Measurements from ENCODE around the gene HSPA12B.
A peak's percentile ranks its signal among the peaks of the same experiment; 100 is the strongest.

Gene HSPA12B

GRCh38 chr20:3788685-3789155 is 56.2 kb downstream of the HSPA12B start (continued):
- TF ChIP-seq ELK4 (IDR thresholded peaks at IDR 0.05; ENCODE audit: borderline replicate concordance, low read depth, low read length): no peak
- TF ChIP-seq HOXC10 (CRISPR knock-in tag; IDR thresholded peaks at IDR 0.05): no peak
- TF ChIP-seq GLIS2 (tag by site-specific recombination; IDR thresholded peaks at IDR 0.05): no peak
- TF ChIP-seq ZNF266 (tag by site-specific recombination; IDR thresholded peaks at IDR 0.05; ENCODE audit: low read depth): no peak
- no peak for TF ChIP-seq ZNF776 (tag by site-specific recombination; IDR thresholded peaks at IDR 0.05; ENCODE audit: borderline replicate concordance)
- no peak for TF ChIP-seq ZFP41 (tag by site-specific recombination; IDR thresholded peaks at IDR 0.05; ENCODE audit: borderline replicate concordance)
- TF ChIP-seq ZBTB8A (tag by site-specific recombination; IDR thresholded peaks at IDR 0.05): peak; percentile 35; the same call in 1 of the 2 replicates
- TF ChIP-seq ZFP69B (tag by site-specific recombination; IDR thresholded peaks at IDR 0.05): no peak; the same call in 1 of the 2 replicates
- no peak for TF ChIP-seq ZNF610 (tag by site-specific recombination; IDR thresholded peaks at IDR 0.05; ENCODE audit: borderline replicate concordance)
- TF ChIP-seq TSHZ1 (tag by site-specific recombination; IDR thresholded peaks at IDR 0.05; ENCODE audit: borderline replicate concordance): no peak
- no peak for TF ChIP-seq ZSCAN5A (tag by site-specific recombination; IDR thresholded peaks at IDR 0.05)
- no peak for TF ChIP-seq HOXD13 (CRISPR knock-in tag; IDR thresholded peaks at IDR 0.05; ENCODE audit: borderline replicate concordance)
- no peak for TF ChIP-seq ZNF24 (tag by site-specific recombination; IDR thresholded peaks at IDR 0.05)
- no peak for TF ChIP-seq ZNF530 (tag by site-specific recombination; IDR thresholded peaks at IDR 0.05; ENCODE audit: low read depth)
- 0 out of 2 replicates have a peak, but pooled peaks have one; percentile 27 for TF ChIP-seq ZNF670 (tag by site-specific recombination; IDR thresholded peaks at IDR 0.05; ENCODE audit: low read depth)
- TF ChIP-seq ZNF518A (tag by site-specific recombination; conservative IDR thresholded peaks at IDR 0.05; ENCODE audit: low read depth): no peak
- TF ChIP-seq REST (tag by site-specific recombination; IDR thresholded peaks at IDR 0.05): no peak
- TF ChIP-seq SP2 (tag by site-specific recombination; IDR thresholded peaks at IDR 0.05): 0 out of 2 replicates have a peak, but pooled peaks have one; percentile 8
- TF ChIP-seq RBAK (tag by site-specific recombination; IDR thresholded peaks at IDR 0.05): no peak
- no peak for TF ChIP-seq ZNF664 (tag by site-specific recombination; IDR thresholded peaks at IDR 0.05)
- no peak for TF ChIP-seq ZNF292 (tag by site-specific recombination; IDR thresholded peaks at IDR 0.05; ENCODE audit: borderline replicate concordance, low read depth)
- no peak for TF ChIP-seq ZNF184 (tag by site-specific recombination; IDR thresholded peaks at IDR 0.05)
- TF ChIP-seq ZNF132 (tag by site-specific recombination; IDR thresholded peaks at IDR 0.05; ENCODE audit: borderline replicate concordance): no peak
- no peak for TF ChIP-seq ZNF221 (tag by site-specific recombination; IDR thresholded peaks at IDR 0.05; ENCODE audit: borderline replicate concordance)
- TF ChIP-seq KLF1 (tag by site-specific recombination; IDR thresholded peaks at IDR 0.05): no peak
- peak; percentile 88 for TF ChIP-seq KLF9 (tag by site-specific recombination; IDR thresholded peaks at IDR 0.05; ENCODE audit: low read depth)
